Keratinocyte (primary cell): ENCODE data around the gene WDR5. TPM values are rescaled to one million over a fixed set of nuclear protein-coding genes. Genes with fewer than 3 reads are reported as not detected.

Experiments
- DNase-seq: peaks from one replicate; pipeline ENCODE4 v3.0.0-alpha.2; 2011; ENCODE audit warnings: low read depth, missing footprints, low spot score
- FAIRE-seq: peaks from 2 replicates; lab custom pipeline; 2011; peaks lifted over from hg19 to GRCh38; lab: Jason Lieb, UNC
- H2AFZ ChIP-seq: 2 replicates; pipeline ENCODE4 v1.6.0; 2012; ENCODE audit warnings: low read length, control low read depth, inconsistent platforms; ENCODE audit not compliant: control insufficient read depth
- H3K27ac ChIP-seq: 2 replicates; pipeline ENCODE4 v1.5.1; 2011; ENCODE audit warnings: low read length; ENCODE audit not compliant: control insufficient read depth, insufficient read depth
- H3K27me3 ChIP-seq: 3 replicates; pipeline ENCODE4 v1.6.0; 2011; ENCODE audit warnings: low read length; ENCODE audit not compliant: control insufficient read depth, insufficient read depth; ENCODE audit errors: extremely low read depth
- H3K36me3 ChIP-seq, 2 experiments: 2 replicates in 1 of 2; 3 replicates in 1 of 2; pipeline ENCODE4 v1.5.1; 2011; ENCODE audit warnings: low read length in 2 of 2, mild to moderate bottlenecking in 1 of 2; ENCODE audit not compliant: control insufficient read depth in 2 of 2, insufficient read depth in 2 of 2; ENCODE audit errors: extremely low read depth in 1 of 2
- H3K4me1 ChIP-seq: 3 replicates; pipeline ENCODE4 v1.5.1; 2011; ENCODE audit warnings: low read length; ENCODE audit not compliant: control insufficient read depth, insufficient read depth; ENCODE audit errors: extremely low read depth
- H3K4me2 ChIP-seq: 3 replicates; pipeline ENCODE4 v1.6.0; 2011; ENCODE audit warnings: low read depth, low read length; ENCODE audit not compliant: control insufficient read depth, insufficient read depth; ENCODE audit errors: extremely low read depth
- H3K4me3 ChIP-seq, 3 experiments: fragments of 200-600 bp in 1 of 3; sonication (generic) in 1 of 3; 2 replicates in 2 of 3; 3 replicates in 1 of 3; pipeline ENCODE4 v1.5.1; 2011 to 2016; ENCODE audit warnings: low read length in 3 of 3, mild to moderate bottlenecking in 3 of 3, control low read depth in 2 of 3, inconsistent platforms in 1 of 3, low read depth in 1 of 3, mixed read lengths in 1 of 3, mixed run types in 1 of 3, moderate library complexity in 1 of 3; ENCODE audit not compliant: control insufficient read depth in 2 of 3, insufficient read depth in 2 of 3; ENCODE audit errors: extremely low read depth in 1 of 3
- H3K79me2 ChIP-seq: 2 replicates; pipeline ENCODE4 v1.6.0; 2012; ENCODE audit warnings: low read length; ENCODE audit not compliant: control insufficient read depth, insufficient read depth
- H3K9ac ChIP-seq: 3 replicates; pipeline ENCODE4 v1.6.0; 2011; ENCODE audit warnings: low read length; ENCODE audit not compliant: control insufficient read depth, insufficient read depth; ENCODE audit errors: extremely low read depth
- H3K9me1 ChIP-seq: 3 replicates; pipeline ENCODE4 v1.6.0; 2011; ENCODE audit warnings: low read length; ENCODE audit not compliant: control insufficient read depth, insufficient read depth; ENCODE audit errors: extremely low read depth
- H3K9me3 ChIP-seq: 2 replicates; pipeline ENCODE4 v1.5.1; 2012; ENCODE audit warnings: low read depth, low read length; ENCODE audit not compliant: control insufficient read depth
- H4K20me1 ChIP-seq: 3 replicates; pipeline ENCODE4 v1.6.0; 2011; ENCODE audit warnings: low read length; ENCODE audit not compliant: control insufficient read depth, insufficient read depth; ENCODE audit errors: extremely low read depth
- EZH2 ChIP-seq: IDR thresholded peaks from one replicate; pipeline ENCODE4 v1.6.1; 2012; ENCODE audit warnings: inconsistent platforms, mild to moderate bottlenecking, low read length, moderate library complexity
- dilution Hi-C: fragments of 300-500 bp; cut with MboI; formaldehyde crosslinking; loops from one replicate; pipeline ENCODE4 v1.7.0; 2020; ENCODE audit warnings: low sequenced_read_pairs; ENCODE audit not compliant: extremely low pct_ligation_motif_present
- polyA plus RNA-seq, 5 experiments: library from polyadenylated mRNA; depleted of rRNA in 3 of 5; stranded (reverse) in 3 of 5; stranded (forward) in 1 of 5; unstranded in 1 of 5; fragments of >200 nt; gene quantifications; 1 replicate in 1 of 5; 2 replicates in 3 of 5; 3 replicates in 1 of 5; pipeline versions ENCODE4 v1.2.1 to v1.2.3, GENCODE V29; 2011 to 2012; ENCODE audit warnings: missing spikeins in 2 of 5, low read depth in 1 of 5, low replicate concordance in 1 of 5
- TF ChIP-seq, protein P1 (sequence below), 3 experiments: IDR thresholded peaks in 1 of 3; conservative IDR thresholded peaks in 1 of 3; optimal IDR thresholded peaks in 1 of 3; 2 replicates in 2 of 3; 3 replicates in 1 of 3; pipeline versions ENCODE3 to v1.5.1; 2011; ENCODE audit warnings: low read length in 3 of 3, mild to moderate bottlenecking in 3 of 3, moderate library complexity in 2 of 3, control low read depth in 1 of 3, inconsistent platforms in 1 of 3; ENCODE audit not compliant: insufficient read depth in 2 of 3; ENCODE audit errors: extremely low read depth in 1 of 3

WDR5 gene
- polyA plus RNA-seq, 1 donor (not counting 4 experiments of a cell fraction or from before 2014, with no cell fraction given): 31.2 TPM

DNA sequence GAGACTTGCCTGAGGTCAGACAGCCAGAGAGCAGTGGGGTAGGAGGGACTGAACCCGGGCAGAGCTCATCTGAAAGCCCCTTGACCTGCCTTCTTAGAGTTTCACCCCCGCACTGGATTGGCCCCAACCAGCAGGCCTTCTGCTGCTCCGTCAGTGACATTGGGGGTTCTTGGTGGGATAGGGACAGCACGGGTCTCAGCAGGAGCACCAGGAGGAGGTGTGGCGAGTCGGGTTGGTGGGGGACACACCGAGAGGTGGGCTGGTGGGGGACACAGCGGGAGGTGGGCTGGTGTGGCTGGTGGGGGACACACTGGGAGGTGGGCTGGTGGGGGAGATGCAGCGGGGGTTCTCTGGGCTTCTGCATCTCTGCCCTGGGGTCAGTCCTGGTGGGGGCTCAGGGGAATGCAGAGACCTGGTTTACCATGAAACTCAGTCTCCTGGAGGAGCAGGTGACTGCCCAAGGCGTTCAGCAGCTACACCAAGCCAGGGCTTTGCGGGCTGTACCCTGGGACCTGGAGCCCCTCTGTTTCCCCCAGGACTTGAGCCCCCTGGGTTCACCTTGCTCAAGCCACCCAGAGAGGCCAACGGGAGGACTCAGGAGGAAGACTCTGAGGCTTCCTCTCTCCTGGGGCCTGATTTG lies 56.5 kb downstream of the WDR5 start:
- Histone ChIP-seq H3K27me3 (peaks cover 29% of the 10 kb centered on the region), H3K4me2 (no peak overlapping the region), H3K9me1 (no peaks in the 10 kb centered on the region), H3K4me3 (no peak overlapping the region), H3K36me3 (no peaks in the 10 kb centered on the region), H3K4me1 (no peaks in the 10 kb centered on the region), H2AFZ (no peak overlapping the region), H3K9me3 (no peaks in the 10 kb centered on the region), H3K27ac (no peak overlapping the region), H3K9ac (no peak overlapping the region), H4K20me1 (no peaks in the 10 kb centered on the region), H3K79me2 (no peaks in the 10 kb centered on the region)
- FAIRE-seq (no peak), DNase-seq (no peak)
- TF ChIP-seq, protein P1, sequence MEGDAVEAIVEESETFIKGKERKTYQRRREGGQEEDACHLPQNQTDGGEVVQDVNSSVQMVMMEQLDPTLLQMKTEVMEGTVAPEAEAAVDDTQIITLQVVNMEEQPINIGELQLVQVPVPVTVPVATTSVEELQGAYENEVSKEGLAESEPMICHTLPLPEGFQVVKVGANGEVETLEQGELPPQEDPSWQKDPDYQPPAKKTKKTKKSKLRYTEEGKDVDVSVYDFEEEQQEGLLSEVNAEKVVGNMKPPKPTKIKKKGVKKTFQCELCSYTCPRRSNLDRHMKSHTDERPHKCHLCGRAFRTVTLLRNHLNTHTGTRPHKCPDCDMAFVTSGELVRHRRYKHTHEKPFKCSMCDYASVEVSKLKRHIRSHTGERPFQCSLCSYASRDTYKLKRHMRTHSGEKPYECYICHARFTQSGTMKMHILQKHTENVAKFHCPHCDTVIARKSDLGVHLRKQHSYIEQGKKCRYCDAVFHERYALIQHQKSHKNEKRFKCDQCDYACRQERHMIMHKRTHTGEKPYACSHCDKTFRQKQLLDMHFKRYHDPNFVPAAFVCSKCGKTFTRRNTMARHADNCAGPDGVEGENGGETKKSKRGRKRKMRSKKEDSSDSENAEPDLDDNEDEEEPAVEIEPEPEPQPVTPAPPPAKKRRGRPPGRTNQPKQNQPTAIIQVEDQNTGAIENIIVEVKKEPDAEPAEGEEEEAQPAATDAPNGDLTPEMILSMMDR (optimal IDR thresholded peaks at IDR 0.05 in 1 of 3, IDR thresholded peaks at IDR 0.05 in 1 of 3, conservative IDR thresholded peaks at IDR 0.05 in 1 of 3; ENCODE audit: extremely low read depth in 1 of 3, insufficient read depth in 2 of 3, low read length in 3 of 3): no peak
- no peak for TF ChIP-seq EZH2
- dilution Hi-C loops: no loop called here

DNA sequence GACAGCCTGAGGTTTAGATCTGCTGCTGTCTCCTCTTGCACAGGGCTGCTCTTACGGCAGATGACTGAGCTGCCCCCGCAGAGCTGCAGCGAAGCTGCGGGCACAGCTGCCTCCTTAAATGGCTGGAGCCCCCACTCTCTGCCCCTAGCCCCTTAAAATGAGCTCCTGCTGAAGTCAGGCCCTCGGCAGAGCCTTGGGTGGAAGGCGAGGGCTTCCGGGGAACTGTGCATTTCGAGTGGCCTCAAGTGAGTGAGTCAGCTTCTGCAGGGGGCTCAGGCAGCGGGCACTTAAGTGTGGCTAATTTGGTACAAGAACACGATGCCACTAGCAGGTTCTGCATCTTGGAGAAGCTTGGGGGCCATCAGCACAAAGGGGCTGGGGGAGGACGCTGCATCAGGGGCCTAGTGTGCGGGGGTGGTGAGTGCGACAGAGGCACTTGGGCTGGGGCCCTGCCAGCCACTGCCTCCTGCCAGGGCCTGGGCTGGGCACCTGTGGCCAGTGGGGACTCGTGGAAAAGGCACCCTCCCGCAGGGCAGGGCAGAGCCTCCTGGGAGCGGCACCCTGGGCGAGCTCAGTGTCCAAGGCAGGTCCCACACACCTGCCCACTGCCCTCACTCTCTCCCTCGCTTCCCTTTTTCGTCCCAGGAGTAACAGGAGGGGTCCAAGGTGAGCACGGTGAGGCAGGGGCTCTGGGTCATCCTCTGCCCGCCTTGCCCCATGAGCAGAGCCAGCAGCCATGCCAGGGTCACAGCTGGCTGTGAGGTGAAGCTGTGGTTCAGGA lies 57.3 kb downstream of the WDR5 start:
- Histone ChIP-seq H3K4me1 (no peaks in the 10 kb centered on the region), H3K9ac (no peak overlapping the region), H3K27ac (no peak overlapping the region), H3K9me1 (no peaks in the 10 kb centered on the region), H3K9me3 (no peaks in the 10 kb centered on the region), H3K27me3 (peaks cover 23% of the 10 kb centered on the region), H3K4me2 (no peak overlapping the region), H3K79me2 (no peaks in the 10 kb centered on the region), H2AFZ (no peak overlapping the region), H3K36me3 (no peaks in the 10 kb centered on the region), H3K4me3 (no peak overlapping the region), H4K20me1 (no peaks in the 10 kb centered on the region)
- no peak for TF ChIP-seq EZH2
- TF ChIP-seq, protein P1 (optimal IDR thresholded peaks at IDR 0.05 in 1 of 3, IDR thresholded peaks at IDR 0.05 in 1 of 3, conservative IDR thresholded peaks at IDR 0.05 in 1 of 3; ENCODE audit: extremely low read depth in 1 of 3, insufficient read depth in 2 of 3, low read length in 3 of 3): no peak
- dilution Hi-C loops: no loop called here
- FAIRE-seq: no peak
- DNase-seq: no peak
